Epithelial cell of proximal tubule (primary cell): ENCODE results near the gene ZNF155. TPM values are rescaled to one million over a fixed set of nuclear protein-coding genes. Genes with fewer than 3 reads are reported as not detected.
A peak's percentile ranks its signal among the peaks of the same experiment; 100 is the strongest.

Experiments
- DNase-seq: peaks from one replicate; pipeline ENCODE4 v3.0.0-alpha.2; 2011; ENCODE audit warnings: low read depth
- H3K4me3 ChIP-seq: 2 replicates; pipeline ENCODE4 v1.5.1; 2011; ENCODE audit warnings: low read depth, mild to moderate bottlenecking, low read length
- total RNA-seq: library from RNA; depleted of rRNA; stranded (reverse); fragments of >200 nt; gene quantifications from 2 replicates; pipeline ENCODE4 v1.2.3, GENCODE V29; 2015
- TF ChIP-seq, protein P1 (sequence below): conservative IDR thresholded peaks from 2 replicates; pipeline ENCODE4 v1.5.1; 2012; ENCODE audit warnings: low read depth, mild to moderate bottlenecking, low read length

ZNF155 gene
- total RNA-seq, 1 donor from 2014 or later = 2.8 TPM

DNA sequence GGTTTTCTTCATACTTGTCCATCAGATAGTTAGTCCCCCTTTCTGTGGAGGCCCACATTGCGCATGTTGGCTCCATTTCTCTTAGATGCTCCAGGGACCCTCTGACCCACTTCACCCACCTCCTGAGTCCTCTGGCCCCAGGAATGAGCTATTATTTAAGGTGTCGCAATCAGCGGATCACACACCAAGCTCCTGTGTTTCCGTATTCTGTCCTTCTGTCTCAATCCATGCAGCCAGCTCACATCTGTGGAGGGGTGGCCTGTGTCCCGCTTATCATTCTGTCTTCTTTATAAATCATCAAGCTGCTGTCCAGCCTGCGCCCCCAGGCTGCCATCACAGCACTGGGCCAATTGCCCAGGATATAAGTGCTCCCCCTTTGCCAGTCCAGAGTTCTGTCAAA is 23.5 kb downstream of the ZNF155 start:
- TF ChIP-seq, protein P1, sequence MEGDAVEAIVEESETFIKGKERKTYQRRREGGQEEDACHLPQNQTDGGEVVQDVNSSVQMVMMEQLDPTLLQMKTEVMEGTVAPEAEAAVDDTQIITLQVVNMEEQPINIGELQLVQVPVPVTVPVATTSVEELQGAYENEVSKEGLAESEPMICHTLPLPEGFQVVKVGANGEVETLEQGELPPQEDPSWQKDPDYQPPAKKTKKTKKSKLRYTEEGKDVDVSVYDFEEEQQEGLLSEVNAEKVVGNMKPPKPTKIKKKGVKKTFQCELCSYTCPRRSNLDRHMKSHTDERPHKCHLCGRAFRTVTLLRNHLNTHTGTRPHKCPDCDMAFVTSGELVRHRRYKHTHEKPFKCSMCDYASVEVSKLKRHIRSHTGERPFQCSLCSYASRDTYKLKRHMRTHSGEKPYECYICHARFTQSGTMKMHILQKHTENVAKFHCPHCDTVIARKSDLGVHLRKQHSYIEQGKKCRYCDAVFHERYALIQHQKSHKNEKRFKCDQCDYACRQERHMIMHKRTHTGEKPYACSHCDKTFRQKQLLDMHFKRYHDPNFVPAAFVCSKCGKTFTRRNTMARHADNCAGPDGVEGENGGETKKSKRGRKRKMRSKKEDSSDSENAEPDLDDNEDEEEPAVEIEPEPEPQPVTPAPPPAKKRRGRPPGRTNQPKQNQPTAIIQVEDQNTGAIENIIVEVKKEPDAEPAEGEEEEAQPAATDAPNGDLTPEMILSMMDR = no peak
- no peak overlapping the region for H3K4me3 ChIP-seq
- no peak for DNase-seq

DNA sequence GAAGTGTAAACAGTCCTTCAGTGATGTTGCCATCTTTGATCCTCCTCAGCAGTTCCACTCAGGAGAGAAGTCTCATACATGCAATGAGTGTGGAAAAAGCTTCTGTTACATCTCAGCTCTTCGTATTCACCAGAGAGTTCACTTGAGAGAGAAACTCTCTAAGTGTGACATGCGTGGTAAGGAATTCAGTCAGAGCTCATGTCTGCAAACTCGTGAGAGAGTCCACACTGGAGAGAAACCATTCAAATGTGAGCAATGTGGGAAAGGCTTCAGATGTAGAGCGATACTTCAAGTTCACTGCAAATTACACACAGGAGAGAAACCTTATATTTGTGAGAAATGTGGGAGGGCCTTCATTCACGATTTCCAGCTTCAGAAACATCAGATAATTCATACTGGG is 26.5 kb downstream of the ZNF155 start:
- TF ChIP-seq, protein P1 = no peak
- no peak overlapping the region for H3K4me3 ChIP-seq
- DNase-seq = no peak

DNA sequence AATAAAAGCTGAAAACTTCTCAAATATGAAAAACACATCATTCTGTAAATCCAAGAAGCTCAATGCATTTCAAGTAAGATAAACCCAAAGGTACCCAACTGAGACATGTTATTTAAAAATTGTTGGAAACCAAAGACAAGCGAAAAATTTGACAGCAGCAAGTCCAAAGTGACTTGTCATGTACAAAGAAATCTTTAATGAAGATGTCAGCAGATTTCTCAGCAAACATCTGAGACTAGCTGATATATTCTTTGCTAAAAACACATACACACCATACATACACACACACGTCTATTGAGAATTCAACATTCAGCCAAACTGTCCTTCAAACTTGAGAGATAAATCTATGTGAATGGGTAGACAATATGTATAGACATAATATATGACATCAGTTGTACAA is 35.5 kb downstream of the ZNF155 start:
- H3K4me3 ChIP-seq = no peak overlapping the region
- TF ChIP-seq, protein P1 = no peak

DNA sequence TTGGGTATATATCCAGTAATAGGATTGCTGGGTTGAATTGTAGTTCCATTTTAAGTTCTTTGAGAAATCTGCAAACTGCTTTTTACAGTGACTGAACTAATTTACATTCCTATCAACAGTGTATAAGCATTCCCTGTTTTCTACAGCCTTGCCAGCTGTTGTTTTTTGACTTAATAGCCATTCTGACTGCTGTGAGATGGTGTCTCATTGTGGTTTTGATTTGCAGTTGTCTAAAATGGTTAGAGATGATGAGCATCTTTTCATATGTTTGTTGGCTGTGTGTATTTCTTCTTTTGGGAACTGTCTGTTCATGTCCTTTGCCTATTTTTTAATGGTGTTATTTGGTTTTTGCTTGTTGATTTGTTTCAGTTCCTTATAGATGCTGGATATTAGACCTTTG is 37.2 kb downstream of the ZNF155 start:
- TF ChIP-seq, protein P1 = no peak
- no peak overlapping the region for H3K4me3 ChIP-seq
- DNase-seq = no peak

More for the DNA sequence above, 35.5 kb downstream of the ZNF155 start:
- no peak for DNase-seq

DNA sequence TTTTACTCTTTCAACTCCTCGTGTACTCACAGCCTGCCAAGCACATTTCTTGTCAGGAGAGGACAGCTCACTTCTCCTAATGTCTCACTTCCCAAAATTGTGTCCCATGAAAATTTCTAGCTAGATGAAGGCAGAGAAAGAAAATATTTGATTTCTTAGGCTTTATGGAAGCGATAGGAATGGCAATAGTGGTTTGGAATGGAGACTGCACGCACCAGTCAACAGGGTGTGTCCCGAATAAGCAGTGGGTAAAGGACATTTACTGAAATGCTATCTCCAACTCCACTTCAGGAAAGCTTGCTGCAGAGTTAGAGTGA is 40.9 kb downstream of the ZNF155 start:
- TF ChIP-seq, protein P1 = no peak
- H3K4me3 ChIP-seq = peak overlapping the region; percentile 99
- DNase-seq = no peak

DNA sequence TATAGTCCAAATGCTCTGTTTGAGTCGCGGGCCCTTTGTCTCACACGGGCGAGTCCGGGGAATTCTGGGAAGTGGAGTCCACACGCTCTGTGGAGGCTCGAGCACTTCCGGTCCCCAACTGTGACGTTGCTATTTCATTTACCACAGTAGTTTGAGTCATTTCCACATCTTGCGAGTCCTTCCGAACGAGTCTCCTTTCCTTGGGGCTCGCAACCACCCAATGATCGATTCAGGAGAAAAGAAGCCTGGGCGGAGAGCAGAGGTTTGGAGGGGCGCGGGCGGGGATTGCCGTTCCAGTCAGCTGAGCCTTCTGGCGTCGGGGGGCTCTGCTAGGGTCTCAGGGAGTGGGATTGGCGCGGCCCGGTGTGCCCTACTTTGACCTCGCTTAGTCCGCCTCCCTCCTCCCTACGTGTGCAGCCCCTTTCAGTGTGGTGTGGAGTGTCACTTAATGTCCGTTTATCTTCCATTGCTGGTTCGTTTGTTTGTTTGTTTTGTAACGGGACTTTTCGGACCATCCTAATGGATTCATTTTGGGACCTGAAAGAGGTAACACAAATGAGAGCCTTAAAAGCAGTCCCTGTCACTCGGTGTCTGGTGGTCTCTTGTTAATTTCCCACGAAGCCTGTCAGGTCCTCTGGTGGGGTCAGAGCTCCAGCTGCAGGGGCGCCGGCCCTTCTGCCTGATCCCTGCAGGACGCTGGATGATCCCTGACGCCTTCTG is 41.4 kb downstream of the ZNF155 start, which contains the start of gene ZNF222:
Gene ZNF222, plus strand, starts transcription at position 163 of the 720 bp plus-strand sequence. Its CDS starts 58 bp downstream, at position 221.
- peak within 1 kb of the TSS; percentile 99 for H3K4me3 ChIP-seq
- DNase-seq = peak; percentile 56
- TF ChIP-seq, protein P1 = no peak

DNA sequence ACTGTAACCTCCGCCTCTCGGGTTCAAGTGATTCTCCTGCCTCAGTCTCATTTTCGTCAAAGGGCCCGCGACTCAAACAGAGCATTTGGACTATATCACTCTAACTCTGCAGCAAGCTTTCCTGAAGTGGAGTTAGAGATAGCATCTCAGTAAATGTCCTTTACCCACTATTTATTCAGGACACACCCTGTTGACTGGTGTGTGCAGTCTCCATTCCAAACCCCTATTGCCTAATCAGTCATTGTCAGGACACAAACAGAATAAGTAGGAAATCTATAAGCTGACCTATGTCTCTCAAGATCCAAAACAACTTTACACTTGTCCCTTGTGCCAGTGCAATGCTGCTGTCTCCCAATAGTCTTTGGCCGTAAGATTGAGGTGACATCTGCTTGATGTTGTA is 42.6 kb downstream of the ZNF155 start:
- DNase-seq = no peak
- TF ChIP-seq, protein P1 = no peak
- H3K4me3 ChIP-seq = no peak overlapping the region
